Osteocyte (in vitro differentiated cells): Measurements from ENCODE around the gene SPATA9. TPM values are rescaled to one million over a fixed set of nuclear protein-coding genes. Genes with fewer than 3 reads are reported as not detected.

ENCODE experiments used
- DNase-seq: peaks from one replicate; pipeline ENCODE4 v3.0.0; 2021; ENCODE audit warnings: mixed read lengths; ENCODE audit not compliant: unreplicated experiment; ENCODE audit errors: extremely low spot score
- H3K27ac Mint-ChIP-seq: one replicate; pipeline ENCODE4 v1.8.0; 2021; ENCODE audit warnings: mild to moderate bottlenecking, mixed read lengths; ENCODE audit not compliant: unreplicated experiment
- H3K27me3 Mint-ChIP-seq: one replicate; pipeline ENCODE4 v1.8.0; 2021; ENCODE audit warnings: mixed read lengths; ENCODE audit not compliant: unreplicated experiment
- H3K36me3 Mint-ChIP-seq: one replicate; pipeline ENCODE4 v1.8.0; 2021; ENCODE audit warnings: mixed read lengths; ENCODE audit not compliant: unreplicated experiment
- H3K4me1 Mint-ChIP-seq: one replicate; pipeline ENCODE4 v1.8.0; 2021; ENCODE audit warnings: mixed read lengths; ENCODE audit not compliant: unreplicated experiment
- H3K4me3 Mint-ChIP-seq: one replicate; pipeline ENCODE4 v1.8.0; 2021; ENCODE audit warnings: mild to moderate bottlenecking, moderate library complexity, mixed read lengths; ENCODE audit not compliant: unreplicated experiment
- H3K9me3 Mint-ChIP-seq: one replicate; pipeline ENCODE4 v1.8.0; 2021; ENCODE audit warnings: mixed read lengths; ENCODE audit not compliant: unreplicated experiment
- total RNA-seq: library from RNA; stranded (reverse); gene quantifications from 2 replicates; pipeline ENCODE4 v1.2.1, GENCODE V29; 2021
- TF ChIP-seq, protein P1 (sequence below): fragments of 200-600 bp; sonication (generic); IDR thresholded peaks from 2 replicates; pipeline ENCODE4 v1.5.0; 2021; ENCODE audit warnings: antibody characterized with exemption, mild to moderate bottlenecking, moderate library complexity

The SPATA9 gene
- total RNA-seq, 1 donor from 2014 or later: 3.0 TPM

DNA sequence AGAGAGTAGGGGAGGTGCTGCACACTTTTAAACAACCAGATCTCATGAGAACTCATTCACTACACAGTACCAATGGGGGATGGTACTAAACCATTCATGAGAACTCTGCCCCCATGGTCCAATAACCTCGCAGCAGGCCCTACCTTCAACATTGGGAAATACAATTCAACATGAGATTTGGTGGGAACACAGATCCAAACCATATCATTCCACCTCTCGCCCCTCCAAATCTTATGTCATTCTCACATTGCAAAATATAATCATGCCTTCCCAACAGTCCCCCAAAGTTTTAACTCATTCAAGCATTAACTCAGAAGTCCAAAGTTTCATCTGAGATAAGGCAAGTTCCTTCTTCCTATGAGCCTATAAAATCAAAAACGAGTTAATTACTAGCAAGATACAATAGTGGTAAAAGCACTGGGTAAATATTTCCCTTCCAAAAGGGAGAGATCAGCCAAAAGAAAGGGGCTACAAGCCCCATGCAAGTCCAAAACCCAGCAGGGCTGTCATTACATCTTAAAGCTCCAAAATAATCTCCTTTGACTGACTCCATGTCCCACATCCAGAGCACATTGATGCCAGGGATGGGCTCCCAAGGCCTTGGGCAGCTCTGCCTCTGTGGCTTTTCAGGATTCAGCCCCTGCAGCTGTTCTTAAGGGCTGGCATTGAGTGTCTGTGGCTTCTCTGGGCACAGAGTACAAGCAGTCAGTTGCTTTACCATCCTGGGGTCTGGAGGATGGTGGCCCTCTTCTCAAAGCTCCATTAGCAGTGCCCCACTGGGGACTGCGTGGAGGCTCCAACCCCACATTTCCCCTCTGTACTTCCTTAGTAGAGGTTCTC is 54.6 kb downstream of the SPATA9 start:
- no peak overlapping the region for H3K27ac Mint-ChIP-seq
- no peaks in the 10 kb centered on the region for H3K36me3 Mint-ChIP-seq
- H3K4me1 Mint-ChIP-seq: peaks cover 16% of the 10 kb centered on the region
- DNase-seq: no peak
- TF ChIP-seq, protein P1, sequence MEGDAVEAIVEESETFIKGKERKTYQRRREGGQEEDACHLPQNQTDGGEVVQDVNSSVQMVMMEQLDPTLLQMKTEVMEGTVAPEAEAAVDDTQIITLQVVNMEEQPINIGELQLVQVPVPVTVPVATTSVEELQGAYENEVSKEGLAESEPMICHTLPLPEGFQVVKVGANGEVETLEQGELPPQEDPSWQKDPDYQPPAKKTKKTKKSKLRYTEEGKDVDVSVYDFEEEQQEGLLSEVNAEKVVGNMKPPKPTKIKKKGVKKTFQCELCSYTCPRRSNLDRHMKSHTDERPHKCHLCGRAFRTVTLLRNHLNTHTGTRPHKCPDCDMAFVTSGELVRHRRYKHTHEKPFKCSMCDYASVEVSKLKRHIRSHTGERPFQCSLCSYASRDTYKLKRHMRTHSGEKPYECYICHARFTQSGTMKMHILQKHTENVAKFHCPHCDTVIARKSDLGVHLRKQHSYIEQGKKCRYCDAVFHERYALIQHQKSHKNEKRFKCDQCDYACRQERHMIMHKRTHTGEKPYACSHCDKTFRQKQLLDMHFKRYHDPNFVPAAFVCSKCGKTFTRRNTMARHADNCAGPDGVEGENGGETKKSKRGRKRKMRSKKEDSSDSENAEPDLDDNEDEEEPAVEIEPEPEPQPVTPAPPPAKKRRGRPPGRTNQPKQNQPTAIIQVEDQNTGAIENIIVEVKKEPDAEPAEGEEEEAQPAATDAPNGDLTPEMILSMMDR: no peak
- peaks cover 10% of the 10 kb centered on the region for H3K9me3 Mint-ChIP-seq
- no peak overlapping the region for H3K4me3 Mint-ChIP-seq
- no peaks in the 10 kb centered on the region for H3K27me3 Mint-ChIP-seq

DNA sequence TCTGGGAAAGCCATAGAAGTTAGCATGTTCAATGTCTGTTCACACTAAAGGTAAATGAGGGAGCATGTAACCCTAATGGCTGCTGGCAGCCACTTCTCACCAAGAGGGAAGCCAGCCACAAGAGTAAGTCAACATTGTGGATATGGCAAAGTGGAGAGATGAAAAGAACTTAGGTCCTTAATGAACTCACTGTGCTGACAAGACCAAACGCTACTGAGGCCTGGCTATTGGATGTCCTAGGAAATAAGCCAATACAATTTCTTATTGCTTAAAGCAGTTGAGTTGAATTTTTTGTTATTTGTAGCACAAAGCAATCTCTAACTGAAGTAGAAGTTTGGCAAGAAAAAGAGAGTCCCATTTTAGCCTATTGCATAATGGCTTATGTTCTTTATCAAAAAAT is 56.1 kb downstream of the SPATA9 start:
- Mint-ChIP-seq H3K36me3 (no peaks in the 10 kb centered on the region), H3K4me1 (peaks cover 12% of the 10 kb centered on the region), H3K4me3 (no peak overlapping the region), H3K27ac (no peak overlapping the region), H3K27me3 (no peaks in the 10 kb centered on the region), H3K9me3 (peaks cover 5% of the 10 kb centered on the region)
- no peak for DNase-seq
- TF ChIP-seq, protein P1: no peak

DNA sequence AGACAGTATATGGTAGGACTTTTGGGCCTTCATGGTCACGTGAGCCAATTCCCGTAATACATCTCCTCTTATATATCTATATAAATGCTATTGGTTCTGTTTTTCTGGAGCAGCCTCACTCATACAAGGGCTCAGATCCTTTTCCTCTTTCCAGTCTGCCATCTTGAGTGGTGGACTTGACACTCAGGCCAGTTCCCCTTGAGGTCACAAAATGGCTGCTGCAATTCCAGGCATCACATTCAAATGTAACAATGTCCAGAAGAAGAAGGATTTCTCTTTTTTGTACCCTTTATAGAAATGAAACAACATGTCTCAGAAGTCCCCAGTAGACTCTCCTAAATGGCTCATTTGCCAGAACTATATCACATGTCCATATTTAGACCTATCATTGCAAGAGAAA is 58.4 kb downstream of the SPATA9 start:
- Mint-ChIP-seq H3K36me3 (no peaks in the 10 kb centered on the region), H3K9me3 (peaks cover 5% of the 10 kb centered on the region), H3K27me3 (no peaks in the 10 kb centered on the region), H3K27ac (no peak overlapping the region), H3K4me3 (no peak overlapping the region), H3K4me1 (peaks cover 13% of the 10 kb centered on the region)
- DNase-seq: no peak
- TF ChIP-seq, protein P1: no peak

DNA sequence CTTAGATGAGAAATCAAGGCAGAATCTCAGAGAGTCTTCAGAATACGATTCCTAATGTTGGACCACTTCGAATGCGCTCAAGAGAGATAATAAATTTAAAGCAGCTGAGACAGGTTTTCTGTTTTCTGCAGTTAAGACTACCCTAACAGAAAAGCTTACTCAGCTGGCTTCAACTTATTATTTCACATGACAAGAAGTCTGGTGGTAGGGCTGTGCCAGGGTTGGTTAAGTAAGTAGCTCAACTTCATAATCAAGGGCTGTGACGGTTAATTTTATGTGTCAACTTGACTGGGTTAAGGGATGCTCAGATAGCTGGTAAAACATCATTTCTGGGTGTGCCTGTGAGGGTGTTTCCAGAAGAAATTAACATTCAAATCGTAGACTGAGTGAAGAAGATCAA is 59.1 kb downstream of the SPATA9 start:
- TF ChIP-seq, protein P1: no peak
- Mint-ChIP-seq H3K9me3 (peaks cover 5% of the 10 kb centered on the region), H3K27ac (no peak overlapping the region), H3K27me3 (no peaks in the 10 kb centered on the region), H3K36me3 (no peaks in the 10 kb centered on the region), H3K4me1 (peaks cover 13% of the 10 kb centered on the region), H3K4me3 (no peak overlapping the region)
- DNase-seq: no peak

DNA sequence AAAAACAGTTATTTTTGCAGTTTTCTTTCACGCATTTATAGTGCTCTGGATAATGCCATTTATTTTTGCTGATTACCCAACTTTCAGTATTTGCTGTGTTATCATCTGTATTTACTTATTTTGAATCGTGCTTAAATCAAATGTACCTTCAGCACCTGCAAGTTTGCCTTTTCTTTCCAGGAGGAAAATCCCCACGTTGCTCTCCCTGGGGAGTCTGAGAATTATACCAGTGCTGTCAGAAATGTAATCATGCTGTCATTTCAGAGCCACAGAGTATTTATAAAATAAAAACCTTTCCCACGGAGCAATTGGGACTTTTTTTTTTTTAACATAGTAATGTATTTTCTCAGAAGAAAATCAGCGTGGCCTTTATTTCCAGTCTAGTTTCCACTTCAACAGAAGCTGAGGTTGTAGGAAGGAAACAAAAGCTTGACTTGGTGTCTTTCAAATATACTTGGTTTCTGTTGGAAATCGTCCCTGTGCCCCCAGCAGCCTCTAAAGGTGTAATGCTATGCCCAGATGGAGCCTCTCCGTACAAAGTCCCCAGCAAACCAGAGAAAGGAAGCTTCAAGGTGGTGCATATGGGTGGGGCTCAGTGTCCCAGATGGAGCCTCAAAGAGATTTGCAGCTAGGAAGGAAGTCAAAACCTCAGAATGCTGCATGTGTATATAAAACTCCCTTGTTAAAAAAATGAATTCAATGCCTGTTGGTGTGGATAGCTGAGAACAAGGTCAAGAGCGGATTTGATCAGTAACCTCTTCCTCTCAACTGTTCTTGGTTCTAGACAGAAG is 60.8 kb downstream of the SPATA9 start:
- Mint-ChIP-seq H3K36me3 (no peaks in the 10 kb centered on the region), H3K27ac (no peak overlapping the region), H3K9me3 (peaks cover 5% of the 10 kb centered on the region), H3K27me3 (no peaks in the 10 kb centered on the region), H3K4me1 (peaks cover 13% of the 10 kb centered on the region), H3K4me3 (peak overlapping the region; percentile 69)
- TF ChIP-seq, protein P1: no peak
- DNase-seq: no peak
